Uterus (tissue), 4 donors: ENCODE measurements around the gene CALY. TPM values are rescaled to one million over a fixed set of nuclear protein-coding genes. Genes with fewer than 3 reads are reported as not detected.

Experiments used
- DNase-seq, 2 donors: peaks; one replicate each; pipeline ENCODE4 v3.0.0-alpha.2; 2019 to 2020
- H3K27ac ChIP-seq, 2 donors: fragments of 200-600 bp; sonication (generic); 1 replicate in 1 of 2; 2 replicates in 1 of 2; pipeline ENCODE4 v1.5.1; 2016 to 2018
- H3K27me3 ChIP-seq, 2 donors: fragments of 200-600 bp; sonication (generic); one replicate each; pipeline ENCODE4 v1.5.1; 2018 to 2019; ENCODE audit warnings: control low read depth in 1 of 2
- H3K36me3 ChIP-seq, 2 donors: fragments of 200-600 bp; sonication (generic); one replicate each; pipeline ENCODE4 v1.5.1; 2019; ENCODE audit warnings: control low read depth in 1 of 2
- H3K4me1 ChIP-seq, 2 donors: fragments of 200-600 bp; sonication (generic); one replicate each; pipeline ENCODE4 v1.5.1; 2018 to 2019; ENCODE audit warnings: control low read depth in 1 of 2
- H3K4me3 ChIP-seq, 2 donors: fragments of 200-600 bp; sonication (generic); 1 replicate in 1 of 2; 2 replicates in 1 of 2; pipeline ENCODE4 v1.5.1; 2018 to 2019; ENCODE audit warnings: mild to moderate bottlenecking in 1 of 2
- H3K9me3 ChIP-seq, 2 donors: fragments of 200-600 bp; sonication (generic); one replicate each; pipeline ENCODE4 v1.5.1; 2019; ENCODE audit warnings: control low read depth in 1 of 2
- CTCF ChIP-seq, 4 experiments: fragments of 200-600 bp in 2 of 4; fragments of 450-650 bp in 2 of 4; sonication (generic) in 2 of 4; IDR thresholded peaks; one replicate each; pipeline ENCODE4 v1.5.1; 2016 to 2019; ENCODE audit warnings: antibody characterized with exemption in 4 of 4, mild to moderate bottlenecking in 2 of 4, moderate library complexity in 1 of 4
- POLR2A ChIP-seq, 2 donors: fragments of 450-650 bp; IDR thresholded peaks; one replicate each; pipeline ENCODE4 v1.6.1; 2016; ENCODE audit warnings: antibody characterized with exemption in 2 of 2, mild to moderate bottlenecking in 1 of 2, moderate library complexity in 1 of 2
- intact Hi-C: fragments of 100-400 bp; cut with DNase I; formaldehyde crosslinking; loops from one replicate; pipeline ENCODE4 v1.15.1; 2023; ENCODE audit warnings: low total_unique reads
- total RNA-seq, 4 donors: library from RNA; depleted of rRNA in 3 of 4; stranded (reverse); fragments of >200 nt in 3 of 4; gene quantifications; one replicate each; pipeline versions ENCODE4 v1.1.0 to v1.2.4, GENCODE V29; 2014 to 2023
- donor health status: DM: yes; HTN: yes; CAD: no.

Gene CALY
- total RNA-seq, 4 donors from 2014 or later, result 0.69 TPM; not detected in 3

- Histone ChIP-seq H3K36me3 (no peaks in the 10 kb centered on the region), H3K9me3 (no peaks in the 10 kb centered on the region), H3K27me3 (no peaks in the 10 kb centered on the region), H3K27ac (peak overlapping the region in 1 of 2 donors; percentile 39), H3K4me3 (no peak overlapping the region), H3K4me1 (no peaks in the 10 kb centered on the region)
- intact Hi-C loops, result no loop called here
- TF ChIP-seq CTCF (IDR thresholded peaks at IDR 0.05), result no peak
- no peak for TF ChIP-seq POLR2A (IDR thresholded peaks at IDR 0.05)
- no peak for DNase-seq
These were observed 20.8 kb downstream of the CALY start for GRCh38 chr10:133315847-133316246.

GRCh38 chr10:133314911-133315310, 21.8 kb downstream of the CALY start:
- Histone ChIP-seq H3K27ac (peak overlapping the region; percentile 48 to 57), H3K4me1 (no peaks in the 10 kb centered on the region), H3K9me3 (no peaks in the 10 kb centered on the region), H3K36me3 (no peaks in the 10 kb centered on the region), H3K27me3 (no peaks in the 10 kb centered on the region), H3K4me3 (no peak overlapping the region)
- TF ChIP-seq POLR2A (IDR thresholded peaks at IDR 0.05) (no peak), CTCF (IDR thresholded peaks at IDR 0.05) (no peak)
- no peak for DNase-seq
- intact Hi-C loops, result no loop called here

- TF ChIP-seq POLR2A (IDR thresholded peaks at IDR 0.05) (no peak), CTCF (IDR thresholded peaks at IDR 0.05) (no peak)
- H3K27ac ChIP-seq, result peak overlapping the region in 1 of 2 donors; percentile 48
- H3K4me1 ChIP-seq, result no peaks in the 10 kb centered on the region
- no peak for DNase-seq
- H3K9me3 ChIP-seq, result no peaks in the 10 kb centered on the region
- intact Hi-C loops, result no loop called here
- H3K4me3 ChIP-seq, result no peak overlapping the region
- H3K36me3 ChIP-seq, result no peaks in the 10 kb centered on the region
- H3K27me3 ChIP-seq, result no peaks in the 10 kb centered on the region
These were observed 23.5 kb downstream of the CALY start for GRCh38 chr10:133313192-133313591.

GRCh38 chr10:133312769-133313145, 23.9 kb downstream of the CALY start:
- intact Hi-C loops, result no loop called here
- Histone ChIP-seq H3K4me1 (peaks cover 0 to 3% of the 10 kb centered on the region in 2 donors), H3K4me3 (no peak overlapping the region), H3K27me3 (no peaks in the 10 kb centered on the region), H3K9me3 (no peaks in the 10 kb centered on the region), H3K36me3 (no peaks in the 10 kb centered on the region), H3K27ac (no peak overlapping the region)
- no peak for DNase-seq
- TF ChIP-seq POLR2A (IDR thresholded peaks at IDR 0.05), result no peak
- TF ChIP-seq CTCF (IDR thresholded peaks at IDR 0.05), result no peak

GRCh38 chr10:133312016-133312768, 24.5 kb downstream of the CALY start:
- intact Hi-C loops, result no loop called here
- no peaks in the 10 kb centered on the region for H3K27me3 ChIP-seq
- TF ChIP-seq POLR2A (IDR thresholded peaks at IDR 0.05), result no peak
- TF ChIP-seq CTCF (IDR thresholded peaks at IDR 0.05), result no peak
- H3K4me1 ChIP-seq, result peaks cover 2 to 8% of the 10 kb centered on the region in 2 donors
- no peak overlapping the region for H3K4me3 ChIP-seq
- no peak for DNase-seq
- no peaks in the 10 kb centered on the region for H3K9me3 ChIP-seq
- H3K36me3 ChIP-seq, result no peaks in the 10 kb centered on the region
- H3K27ac ChIP-seq, result no peak overlapping the region
